ENCODE results near the gene EDC3. TPM values are rescaled to one million over a fixed set of nuclear protein-coding genes. Genes with fewer than 3 reads are reported as not detected.
"Not testable (repeated sequence)": the region's sequence is repeated elsewhere in the genome, so short reads cannot be mapped to it uniquely, and the experiment has no call there.

EDC3 gene
- total RNA-seq, 1 experiment from 2014 or later: 45.1 TPM

- CTCF ChIA-PET: not testable (repeated sequence)
Measured at GRCh38 chr15:74738239-74738638, 42.4 kb upstream of the EDC3 start.

DNA sequence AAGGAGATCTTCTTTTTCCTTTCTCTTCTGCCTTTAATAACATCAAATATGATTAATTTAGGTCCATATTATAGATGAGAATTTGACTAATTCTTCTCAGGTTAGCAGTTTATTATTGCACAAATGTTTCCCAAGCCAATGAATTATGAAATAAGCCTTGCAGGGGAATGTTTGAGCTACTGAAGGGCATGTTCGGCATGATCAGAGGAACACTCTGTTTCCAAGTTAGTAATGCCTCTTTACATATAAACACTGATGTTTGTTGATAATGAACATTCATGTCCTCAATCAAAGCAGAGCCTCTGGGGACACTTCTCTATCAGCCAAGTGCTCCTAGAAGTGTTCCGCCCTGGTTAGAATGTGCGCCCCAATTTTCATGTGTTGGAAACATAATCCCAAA, 39.5 kb upstream of the EDC3 start:
- H3K4me2 ChIP-seq (ENCODE audit: low read length): no peak overlapping the region

More at GRCh38 chr15:74738239-74738638, 42.4 kb upstream of the EDC3 start:
- H3K4me3 ChIP-seq (replicated peaks in 1 of 2; ENCODE audit: low read depth in 1 of 2, low read length in 2 of 2); RAD21 ChIA-PET (ENCODE audit: low non-redundant PET in 1 of 2, low total read pairs in 2 of 2, uncharacterized antibody in 2 of 2, unreplicated experiment in 2 of 2); H2AFZ ChIP-seq (ENCODE audit: low read depth, low read length, poor library complexity, severe bottlenecking); H3K9ac ChIP-seq (ENCODE audit: low read length); ATAC-seq; intact Hi-C loops (cut with micrococcal nuclease); BruUV-seq (replicated peaks); DNase-seq (ENCODE audit: low read depth, low spot score); H3K9me2 ChIP-seq (ENCODE audit: insufficient read depth); H3K36me3 ChIP-seq (ENCODE audit: control insufficient read depth in 1 of 2, insufficient read depth in 2 of 2, low read length in 2 of 2); H3K79me2 ChIP-seq (ENCODE audit: insufficient read depth, low read length); H3K4me1 ChIP-seq (ENCODE audit: control insufficient read depth in 1 of 2, insufficient read depth in 2 of 2, low read length in 2 of 2); POLR2A ChIA-PET; H3K27ac ChIP-seq (ENCODE audit: low read depth, low read length); H3K4me2 ChIP-seq (ENCODE audit: low read length); H3K27me3 ChIP-seq (ENCODE audit: insufficient read depth, low read length); H4K20me1 ChIP-seq (ENCODE audit: insufficient read depth); H3K9me3 ChIP-seq (ENCODE audit: control insufficient read depth in 1 of 2, insufficient read depth in 1 of 2, low read depth in 1 of 2, low read length in 2 of 2): not testable (repeated sequence)

More for the DNA sequence above, 39.5 kb upstream of the EDC3 start:
- no peak for DNase-seq (ENCODE audit: low read depth, low spot score)
- Histone ChIP-seq H3K27me3 (ENCODE audit: insufficient read depth, low read length) (no peaks in the 10 kb centered on the region), H3K9ac (ENCODE audit: low read length) (no peak overlapping the region), H4K20me1 (ENCODE audit: insufficient read depth) (no peaks in the 10 kb centered on the region), H3K79me2 (ENCODE audit: insufficient read depth, low read length) (no peaks in the 10 kb centered on the region), H3K9me3 (ENCODE audit: control insufficient read depth in 1 of 2, insufficient read depth in 1 of 2, low read depth in 1 of 2, low read length in 2 of 2) (no peaks in the 10 kb centered on the region), H3K4me1 (ENCODE audit: control insufficient read depth in 1 of 2, insufficient read depth in 2 of 2, low read length in 2 of 2) (peaks cover 0 to 22% of the 10 kb centered on the region in 2 experiments; a peak in 2 of 4 replicates), H3K9me2 (ENCODE audit: insufficient read depth) (no peaks in the 10 kb centered on the region), H2AFZ (ENCODE audit: low read depth, low read length, poor library complexity, severe bottlenecking) (no peak overlapping the region), H3K36me3 (ENCODE audit: control insufficient read depth in 1 of 2, insufficient read depth in 2 of 2, low read length in 2 of 2) (no peaks in the 10 kb centered on the region), H3K27ac (ENCODE audit: low read depth, low read length) (no peak overlapping the region), H3K4me3 (replicated peaks in 1 of 2; ENCODE audit: low read depth in 1 of 2, low read length in 2 of 2) (no peak overlapping the region)
- RAD21 ChIA-PET (ENCODE audit: low non-redundant PET in 1 of 2, low total read pairs in 2 of 2, uncharacterized antibody in 2 of 2, unreplicated experiment in 2 of 2): no interaction called here
- CTCF ChIA-PET: no interaction called here
- ATAC-seq: no peak
- POLR2A ChIA-PET: no interaction called here
- intact Hi-C loops (cut with micrococcal nuclease): no loop called here
- no TSS peak for BruUV-seq (replicated peaks)
- no peak for TF ChIP-seq YY1 (IDR thresholded peaks at IDR 0.05; ENCODE audit: extremely low read depth, insufficient replicate concordance, low read depth, low read length)
- no peak for TF ChIP-seq EGR1 (IDR thresholded peaks at IDR 0.05; ENCODE audit: low read depth)
- no peak for TF ChIP-seq POLR2A (IDR thresholded peaks at IDR 0.05; ENCODE audit: borderline replicate concordance, extremely low read depth, insufficient read depth, insufficient read length)
- no peak for TF ChIP-seq TCF7L2 (IDR thresholded peaks at IDR 0.05; ENCODE audit: borderline replicate concordance, extremely low read depth, insufficient read depth, insufficient read length)
- TF ChIP-seq CBX3 (IDR thresholded peaks at IDR 0.05; ENCODE audit: low read depth): no peak
- TF ChIP-seq EZH2phosphoT487 (IDR thresholded peaks at IDR 0.05; ENCODE audit: borderline replicate concordance): no peak
- no peak for TF ChIP-seq SP1 (IDR thresholded peaks at IDR 0.05; ENCODE audit: low read depth)
- TF ChIP-seq FOSL1 (IDR thresholded peaks at IDR 0.05; ENCODE audit: low read depth): no peak
- no peak for TF ChIP-seq JUND (IDR thresholded peaks at IDR 0.05)
- TF ChIP-seq CTCF (IDR thresholded peaks at IDR 0.05 in 2 of 3, conservative IDR thresholded peaks at IDR 0.05 in 1 of 3; ENCODE audit: borderline replicate concordance in 1 of 3, insufficient read depth in 1 of 3, low read depth in 2 of 3, low read length in 2 of 3): no peak
- TF ChIP-seq, protein P1, sequence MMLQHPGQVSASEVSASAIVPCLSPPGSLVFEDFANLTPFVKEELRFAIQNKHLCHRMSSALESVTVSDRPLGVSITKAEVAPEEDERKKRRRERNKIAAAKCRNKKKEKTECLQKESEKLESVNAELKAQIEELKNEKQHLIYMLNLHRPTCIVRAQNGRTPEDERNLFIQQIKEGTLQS (IDR thresholded peaks at IDR 0.05): no peak
- TF ChIP-seq, protein P2, sequence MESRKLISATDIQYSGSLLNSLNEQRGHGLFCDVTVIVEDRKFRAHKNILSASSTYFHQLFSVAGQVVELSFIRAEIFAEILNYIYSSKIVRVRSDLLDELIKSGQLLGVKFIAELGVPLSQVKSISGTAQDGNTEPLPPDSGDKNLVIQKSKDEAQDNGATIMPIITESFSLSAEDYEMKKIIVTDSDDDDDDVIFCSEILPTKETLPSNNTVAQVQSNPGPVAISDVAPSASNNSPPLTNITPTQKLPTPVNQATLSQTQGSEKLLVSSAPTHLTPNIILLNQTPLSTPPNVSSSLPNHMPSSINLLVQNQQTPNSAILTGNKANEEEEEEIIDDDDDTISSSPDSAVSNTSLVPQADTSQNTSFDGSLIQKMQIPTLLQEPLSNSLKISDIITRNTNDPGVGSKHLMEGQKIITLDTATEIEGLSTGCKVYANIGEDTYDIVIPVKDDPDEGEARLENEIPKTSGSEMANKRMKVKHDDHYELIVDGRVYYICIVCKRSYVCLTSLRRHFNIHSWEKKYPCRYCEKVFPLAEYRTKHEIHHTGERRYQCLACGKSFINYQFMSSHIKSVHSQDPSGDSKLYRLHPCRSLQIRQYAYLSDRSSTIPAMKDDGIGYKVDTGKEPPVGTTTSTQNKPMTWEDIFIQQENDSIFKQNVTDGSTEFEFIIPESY (IDR thresholded peaks at IDR 0.05; ENCODE audit: extremely low read depth, insufficient replicate concordance, low read length): no peak
